ENCODE data around the gene GJB2.

Gene GJB2

DNA sequence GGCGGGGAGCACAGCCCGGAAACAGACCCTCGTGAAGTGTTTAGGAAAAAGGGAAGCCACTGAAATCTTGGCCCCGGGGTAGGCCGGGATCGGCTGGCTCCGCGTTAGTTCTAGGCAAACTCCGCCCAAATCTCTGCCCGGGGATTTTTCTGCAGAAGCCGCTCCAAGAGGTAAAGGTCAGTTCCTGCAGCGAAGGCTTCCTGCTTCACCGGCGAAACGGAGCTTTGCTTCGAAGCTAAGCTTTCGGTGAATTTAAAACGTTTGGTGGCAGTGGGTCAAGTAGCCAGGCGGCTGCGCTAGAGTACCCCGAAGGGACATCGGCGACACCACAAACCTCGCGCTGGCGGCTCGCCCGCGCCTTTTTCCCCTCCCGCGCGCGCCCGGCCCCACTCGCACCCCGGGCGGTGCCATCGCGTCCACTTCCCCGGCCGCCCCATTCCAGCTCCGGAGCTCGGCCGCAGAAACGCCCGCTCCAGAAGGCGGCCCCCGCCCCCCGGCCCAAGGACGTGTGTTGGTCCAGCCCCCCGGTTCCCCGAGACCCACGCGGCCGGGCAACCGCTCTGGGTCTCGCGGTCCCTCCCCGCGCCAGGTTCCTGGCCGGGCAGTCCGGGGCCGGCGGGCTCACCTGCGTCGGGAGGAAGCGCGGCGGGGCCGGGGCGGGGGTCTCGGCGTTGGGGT is 441 bp downstream of the GJB2 start:
- peak; percentile 50 for DNase-seq

DNA sequence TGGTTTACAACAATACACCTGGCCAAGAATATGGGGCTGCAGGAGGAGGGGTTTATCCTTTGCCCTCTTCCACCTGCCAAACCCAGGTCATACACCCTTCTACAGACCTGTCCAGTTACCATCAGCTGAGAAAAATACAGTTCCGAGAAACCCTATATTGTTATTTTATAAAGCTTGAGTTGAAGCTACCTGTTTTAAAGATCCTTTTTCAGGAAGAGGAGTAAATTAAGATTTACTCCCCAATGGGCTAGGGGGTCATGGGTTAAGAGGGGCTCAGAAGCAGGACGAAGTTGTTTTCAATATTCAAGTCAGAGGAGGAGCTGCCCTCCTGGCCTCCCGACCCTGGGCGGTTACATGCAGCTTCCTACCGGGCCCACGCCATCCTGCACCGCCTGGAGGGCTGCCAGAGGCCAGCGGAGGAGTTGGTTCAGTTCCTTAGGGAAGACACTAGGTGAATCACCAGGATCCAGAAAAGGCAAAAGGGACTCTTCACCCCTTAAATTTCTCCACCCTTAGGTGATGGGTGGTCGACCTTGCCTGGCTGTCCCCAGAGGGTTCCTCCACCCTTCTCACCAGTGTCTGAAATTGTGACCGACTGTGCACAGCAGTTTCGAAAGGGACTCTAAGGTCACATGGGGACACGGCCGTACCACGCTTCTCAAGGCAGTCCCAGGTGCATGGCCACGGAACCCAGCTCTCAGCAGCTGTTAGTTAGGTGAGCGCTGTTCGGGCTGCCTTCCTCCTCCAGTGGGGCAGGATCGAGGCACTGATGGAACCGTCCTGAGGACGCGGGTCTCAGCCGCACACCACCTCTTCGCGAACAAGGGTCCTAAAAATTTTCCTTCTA is 1.2 kb downstream of the GJB2 start:
- peak; percentile 81 for DNase-seq

DNA sequence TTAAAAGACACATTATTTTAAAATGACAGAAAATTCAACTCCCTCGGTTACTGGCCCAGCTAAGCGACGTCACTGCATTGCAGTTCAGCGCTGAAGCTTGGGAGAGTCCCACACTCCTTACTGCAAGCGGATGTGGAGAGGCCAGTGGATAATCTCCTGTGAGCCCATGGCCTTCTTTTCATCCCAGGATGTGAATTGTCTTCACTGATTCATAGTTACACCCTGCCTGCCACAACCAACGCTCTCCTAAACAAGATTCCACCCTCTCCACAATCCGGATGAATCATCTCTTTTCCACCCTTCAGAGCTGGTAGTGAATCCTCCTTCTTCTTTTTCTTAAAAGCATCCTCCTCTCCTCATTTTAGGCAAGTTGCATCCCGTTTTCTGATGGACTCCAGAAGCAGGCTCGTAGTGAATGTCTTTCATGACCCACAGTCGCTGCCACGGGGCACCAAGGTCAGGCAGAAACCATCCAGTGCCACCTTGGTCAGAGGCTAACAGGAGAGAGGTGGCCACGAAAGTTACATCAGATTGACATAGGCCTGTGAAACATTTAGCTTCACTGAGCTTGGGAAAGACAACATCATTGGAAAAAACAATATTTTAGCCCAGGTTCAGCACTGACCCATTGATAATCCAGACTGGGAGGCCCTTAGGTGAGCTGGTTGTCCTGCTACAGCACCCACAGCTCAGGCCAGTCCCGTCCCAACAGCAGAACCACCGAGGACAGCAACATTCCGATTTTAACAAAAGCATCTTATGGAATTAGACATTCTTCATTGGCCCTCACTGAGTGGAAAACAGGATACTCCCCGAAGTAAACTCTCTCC is 2.0 kb downstream of the GJB2 start:
- no peak for DNase-seq

DNA sequence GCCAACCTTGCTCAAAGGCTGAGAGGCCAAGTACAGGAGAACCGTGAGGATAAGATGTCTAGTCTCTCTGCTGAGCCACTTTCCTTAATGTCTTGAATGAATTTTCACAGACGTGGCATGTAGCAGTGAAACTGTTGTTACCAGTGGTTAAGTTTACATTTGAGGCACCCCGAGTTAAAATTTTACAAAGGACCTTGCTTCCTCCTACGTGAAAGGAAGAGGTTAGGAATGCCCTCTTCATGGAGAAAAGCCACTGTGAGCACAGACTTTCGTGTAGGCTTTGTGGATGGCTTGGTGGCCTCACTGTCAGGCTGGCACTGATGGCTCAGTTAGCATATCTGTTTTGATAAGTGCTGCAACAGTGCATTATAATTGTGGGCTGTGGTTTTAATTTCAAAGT is 2.7 kb downstream of the GJB2 start:
- no peak for DNase-seq

DNA sequence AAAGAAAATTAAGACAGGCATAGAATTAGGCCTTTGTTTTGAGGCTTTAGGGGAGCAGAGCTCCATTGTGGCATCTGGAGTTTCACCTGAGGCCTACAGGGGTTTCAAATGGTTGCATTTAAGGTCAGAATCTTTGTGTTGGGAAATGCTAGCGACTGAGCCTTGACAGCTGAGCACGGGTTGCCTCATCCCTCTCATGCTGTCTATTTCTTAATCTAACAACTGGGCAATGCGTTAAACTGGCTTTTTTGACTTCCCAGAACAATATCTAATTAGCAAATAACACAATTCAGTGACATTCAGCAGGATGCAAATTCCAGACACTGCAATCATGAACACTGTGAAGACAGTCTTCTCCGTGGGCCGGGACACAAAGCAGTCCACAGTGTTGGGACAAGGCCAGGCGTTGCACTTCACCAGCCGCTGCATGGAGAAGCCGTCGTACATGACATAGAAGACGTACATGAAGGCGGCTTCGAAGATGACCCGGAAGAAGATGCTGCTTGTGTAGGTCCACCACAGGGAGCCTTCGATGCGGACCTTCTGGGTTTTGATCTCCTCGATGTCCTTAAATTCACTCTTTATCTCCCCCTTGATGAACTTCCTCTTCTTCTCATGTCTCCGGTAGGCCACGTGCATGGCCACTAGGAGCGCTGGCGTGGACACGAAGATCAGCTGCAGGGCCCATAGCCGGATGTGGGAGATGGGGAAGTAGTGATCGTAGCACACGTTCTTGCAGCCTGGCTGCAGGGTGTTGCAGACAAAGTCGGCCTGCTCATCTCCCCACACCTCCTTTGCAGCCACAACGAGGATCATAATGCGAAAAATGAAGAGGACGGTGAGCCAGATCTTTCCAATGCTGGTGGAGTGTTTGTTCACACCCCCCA is 3.8 kb downstream of the GJB2 start:
- no peak for DNase-seq

DNA sequence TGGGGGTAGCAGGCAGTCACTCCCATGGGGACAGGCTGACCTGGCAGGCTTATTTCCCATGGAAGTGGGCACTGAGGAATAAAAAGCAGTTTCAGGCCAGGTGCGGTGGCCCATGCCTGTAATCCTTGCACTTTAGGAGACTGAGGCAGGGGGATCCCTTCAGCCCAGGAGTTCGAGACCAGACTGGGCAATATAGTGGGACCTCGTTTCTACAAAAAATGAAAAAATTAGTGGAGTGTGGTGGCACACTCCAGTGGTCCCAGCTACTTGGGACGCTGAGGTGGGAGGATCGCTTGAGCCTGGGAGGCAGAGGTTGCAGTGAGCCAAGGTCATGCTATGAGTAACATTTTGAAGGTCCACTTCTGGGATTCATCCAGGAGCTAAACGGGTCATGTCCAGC is 6.0 kb downstream of the GJB2 start:
- DNase-seq = no peak

DNA sequence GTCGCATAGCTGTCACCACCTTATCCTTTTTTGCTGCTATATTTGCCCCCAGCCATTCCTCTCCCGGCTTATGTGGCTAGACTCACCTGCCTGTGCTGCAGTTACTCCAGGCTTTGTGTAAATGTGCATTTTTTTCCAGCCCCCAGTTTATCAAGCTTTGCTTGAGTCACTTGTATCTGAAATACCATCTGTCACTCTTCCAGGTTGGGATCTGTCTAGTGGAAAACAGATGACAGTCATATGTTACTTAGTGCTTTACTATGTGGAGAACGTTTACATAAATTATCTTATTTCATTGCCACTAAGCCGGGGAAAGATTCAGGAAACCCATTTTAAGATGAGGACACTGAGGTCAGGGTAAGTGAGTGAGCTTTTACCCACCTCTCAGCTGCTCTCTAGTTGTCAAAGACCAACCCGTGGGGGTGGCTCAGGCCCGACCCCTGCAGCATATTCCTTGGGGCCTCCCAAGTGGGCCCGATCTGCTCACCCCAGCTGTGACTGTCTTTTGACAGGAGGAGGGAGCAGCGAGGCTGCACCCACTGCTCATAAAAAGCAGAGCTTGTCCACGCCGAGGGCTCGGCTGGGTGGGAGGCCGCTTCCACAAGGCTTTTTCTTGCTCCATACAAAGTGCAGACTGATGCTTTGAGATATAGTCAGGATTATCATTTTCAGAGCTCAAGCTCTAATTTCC is 7.2 kb downstream of the GJB2 start:
- DNase-seq = no peak

DNA sequence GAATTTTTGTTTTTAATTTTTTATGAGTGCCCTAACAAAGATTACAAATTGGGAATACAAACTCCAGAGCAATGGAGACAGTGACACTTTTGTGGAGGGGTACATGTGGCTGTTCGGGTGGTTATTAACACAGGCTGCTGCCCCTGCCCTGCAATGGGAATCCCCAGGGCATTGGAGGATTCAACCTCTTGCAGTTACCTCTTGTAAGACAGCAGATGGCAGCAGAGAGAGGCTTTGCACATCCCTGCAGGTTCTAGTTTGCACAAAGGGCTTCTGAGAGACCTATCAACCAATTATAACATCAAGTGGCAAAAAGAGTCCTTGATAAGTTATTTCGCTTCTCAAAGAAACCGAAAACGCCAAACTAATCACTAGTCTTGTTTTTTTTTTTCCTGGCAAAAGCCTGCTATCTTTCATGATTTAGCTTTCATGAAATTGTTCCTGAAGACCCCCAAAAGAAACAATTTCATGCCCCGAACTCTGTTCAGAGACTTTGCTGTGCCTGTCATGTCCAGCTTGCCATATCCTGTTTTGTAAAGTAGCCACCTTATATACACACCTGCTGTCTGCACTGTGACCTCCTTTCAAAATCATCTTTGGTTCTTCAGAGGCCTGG is 10.4 kb downstream of the GJB2 start:
- DNase-seq = peak; percentile 60

DNA sequence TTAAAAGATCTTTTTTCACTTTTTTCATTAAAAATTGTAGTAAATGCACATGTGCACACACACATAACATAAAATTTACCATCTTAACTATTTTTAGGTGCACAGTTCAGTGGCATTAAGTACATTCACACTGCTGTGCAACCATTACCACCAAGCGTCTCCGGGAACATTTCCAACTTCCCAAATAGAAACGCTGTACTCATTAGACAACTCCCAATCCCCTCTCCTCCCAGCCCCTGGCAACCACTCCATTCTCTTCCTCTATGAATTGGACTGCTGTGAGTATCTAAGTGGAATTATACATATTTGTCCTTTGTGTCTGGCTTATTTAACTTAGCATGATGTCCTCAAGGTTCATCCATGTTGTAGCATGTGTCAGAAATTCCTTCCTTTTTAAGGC is 11.6 kb downstream of the GJB2 start:
- no peak for DNase-seq

DNA sequence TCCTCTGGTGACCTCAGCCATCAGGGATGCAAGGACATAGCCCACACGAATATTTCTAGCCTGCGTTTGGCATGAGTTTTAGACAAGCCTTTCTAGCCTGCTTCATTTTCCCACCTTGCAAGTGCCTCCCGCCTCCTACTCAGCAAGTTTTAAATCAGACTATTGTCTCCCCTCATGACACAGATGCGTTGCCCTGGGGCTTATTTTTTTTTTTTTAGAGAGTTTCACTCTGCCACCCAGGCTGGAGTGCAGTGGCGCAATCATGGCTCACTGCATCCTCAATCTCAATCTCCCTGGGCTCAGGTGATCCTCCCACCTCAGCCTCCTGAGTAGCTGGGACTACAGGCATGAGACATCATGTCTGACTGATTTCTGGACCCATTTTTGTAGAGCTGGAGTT is 14.6 kb downstream of the GJB2 start:
- DNase-seq = no peak

DNA sequence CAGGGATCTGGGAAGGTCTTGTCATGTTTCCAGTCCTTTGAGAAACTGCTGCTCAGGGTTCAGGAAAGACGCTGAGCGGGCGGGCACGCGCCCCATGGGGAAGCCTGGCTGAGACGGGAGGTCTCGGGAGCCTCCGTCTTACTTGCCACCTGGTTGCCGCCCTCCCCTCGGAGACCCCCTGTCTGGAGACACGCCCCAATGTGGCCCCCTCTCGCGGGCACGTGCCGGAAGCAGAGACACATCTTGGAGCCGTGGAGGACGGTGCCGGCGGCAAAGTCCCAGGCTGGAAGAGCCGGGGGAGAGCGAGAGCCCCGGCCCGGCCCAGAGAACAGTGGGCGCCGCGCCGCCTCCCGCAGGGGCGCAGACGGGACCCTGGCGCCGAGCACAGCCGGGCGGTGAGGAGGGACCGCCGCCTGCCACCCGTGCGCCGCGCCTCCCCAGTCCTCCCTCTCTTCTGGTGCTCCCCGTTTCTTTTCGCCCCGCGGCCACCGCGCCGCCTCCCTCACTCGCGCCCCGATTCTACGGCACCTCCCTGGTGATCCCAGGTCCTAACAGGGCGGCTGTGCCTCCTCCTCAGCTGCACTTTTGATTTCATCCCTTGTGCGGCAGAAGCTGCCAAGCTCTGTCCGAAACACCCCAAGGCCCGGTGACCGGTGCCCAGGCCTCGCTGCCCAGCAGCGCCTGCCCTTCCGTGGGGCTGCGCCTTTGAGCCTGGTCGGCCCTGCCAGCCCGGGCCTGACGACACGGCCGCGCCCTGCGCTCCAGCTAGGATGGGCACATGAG is 15.5 kb downstream of the GJB2 start:
- DNase-seq = no peak

DNA sequence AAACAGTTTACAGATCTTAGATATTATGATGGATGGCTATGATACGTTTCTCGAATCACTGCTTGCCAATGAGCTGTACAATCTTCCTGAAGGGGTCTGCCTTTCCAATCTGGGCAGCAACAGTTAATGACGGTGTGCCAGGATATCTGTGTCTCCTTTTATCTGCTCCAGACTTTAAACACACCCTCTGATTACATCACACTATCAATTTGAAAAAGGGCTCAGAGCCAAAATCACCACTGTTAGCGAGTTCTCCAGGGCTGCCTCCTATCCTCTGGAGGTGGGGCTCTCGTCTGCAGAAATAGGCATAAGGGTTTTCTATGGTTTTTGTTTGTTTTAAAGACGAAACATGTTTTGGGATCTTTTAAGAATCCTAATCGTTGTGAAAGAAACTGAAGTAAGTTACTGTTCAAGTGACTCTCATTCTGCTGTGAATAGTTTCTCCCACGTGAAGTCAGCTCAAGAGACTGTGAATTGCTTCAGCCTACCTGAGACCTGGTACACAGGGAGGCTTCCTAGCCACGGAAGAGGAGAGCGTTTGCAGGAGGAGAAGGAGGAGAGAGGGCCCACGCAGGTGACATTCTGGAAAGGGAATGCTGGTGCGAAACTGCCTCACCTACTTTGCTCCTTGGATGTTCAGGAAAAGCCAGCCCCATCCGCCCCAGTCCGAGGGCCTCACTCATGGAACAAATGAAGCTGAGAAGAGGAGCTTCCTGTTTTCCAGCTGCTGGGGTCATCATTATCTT is 16.7 kb downstream of the GJB2 start:
- no peak for DNase-seq

DNA sequence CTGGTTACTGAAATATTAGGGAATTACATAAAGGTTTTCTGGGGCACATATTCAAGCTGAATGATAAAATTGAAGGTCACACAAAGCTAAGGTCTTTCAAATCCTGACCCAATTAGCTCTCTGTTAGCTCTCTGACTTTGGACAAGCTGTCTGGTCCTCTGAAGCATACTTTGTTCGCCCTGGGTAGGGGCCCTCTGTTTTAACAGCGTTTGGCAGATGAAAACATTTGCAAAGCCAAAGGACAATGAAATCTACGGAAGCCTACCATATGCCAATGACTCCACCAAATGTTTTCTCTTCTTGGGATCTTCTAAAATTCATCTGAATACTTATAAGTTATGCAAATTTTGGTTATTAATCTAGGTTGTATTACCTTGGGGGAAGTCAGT is 17.3 kb downstream of the GJB2 start:
- DNase-seq = no peak

DNA sequence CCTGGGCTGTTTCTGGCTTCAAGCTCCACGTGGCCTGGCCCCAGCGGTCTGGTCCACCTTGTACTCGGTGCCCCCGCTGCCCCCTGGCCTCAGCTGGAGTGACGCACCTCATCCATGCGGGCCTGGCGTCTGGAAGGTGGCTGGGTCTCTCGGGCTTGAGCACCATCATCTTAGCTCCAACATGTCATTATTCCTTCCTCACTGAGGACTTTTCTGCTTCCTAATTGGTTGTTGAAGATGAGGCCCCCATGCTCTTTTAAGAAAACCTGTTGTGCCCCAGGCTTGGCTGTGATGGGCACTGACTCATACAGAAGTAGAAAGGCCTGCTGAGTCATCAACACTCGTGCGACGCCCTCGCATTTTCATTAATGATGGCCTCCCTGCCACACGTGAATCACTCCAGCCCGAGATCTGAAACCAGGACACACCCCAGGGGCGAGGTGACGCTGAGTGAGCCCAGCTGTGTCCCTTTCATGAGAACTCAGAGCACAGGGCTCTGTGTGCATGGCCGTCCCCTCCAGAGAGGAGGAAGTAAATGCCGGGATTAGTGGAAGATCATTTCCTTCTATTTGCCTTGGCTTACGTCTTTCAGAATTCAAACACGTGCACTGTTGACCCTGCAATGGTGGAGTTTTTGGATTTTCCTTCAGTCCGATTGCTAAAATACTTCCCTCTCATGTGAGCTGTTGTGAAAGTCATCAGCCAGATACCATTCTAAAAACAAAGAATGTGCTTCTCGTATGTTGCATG is 17.9 kb downstream of the GJB2 start:
- DNase-seq = peak; percentile 82

DNA sequence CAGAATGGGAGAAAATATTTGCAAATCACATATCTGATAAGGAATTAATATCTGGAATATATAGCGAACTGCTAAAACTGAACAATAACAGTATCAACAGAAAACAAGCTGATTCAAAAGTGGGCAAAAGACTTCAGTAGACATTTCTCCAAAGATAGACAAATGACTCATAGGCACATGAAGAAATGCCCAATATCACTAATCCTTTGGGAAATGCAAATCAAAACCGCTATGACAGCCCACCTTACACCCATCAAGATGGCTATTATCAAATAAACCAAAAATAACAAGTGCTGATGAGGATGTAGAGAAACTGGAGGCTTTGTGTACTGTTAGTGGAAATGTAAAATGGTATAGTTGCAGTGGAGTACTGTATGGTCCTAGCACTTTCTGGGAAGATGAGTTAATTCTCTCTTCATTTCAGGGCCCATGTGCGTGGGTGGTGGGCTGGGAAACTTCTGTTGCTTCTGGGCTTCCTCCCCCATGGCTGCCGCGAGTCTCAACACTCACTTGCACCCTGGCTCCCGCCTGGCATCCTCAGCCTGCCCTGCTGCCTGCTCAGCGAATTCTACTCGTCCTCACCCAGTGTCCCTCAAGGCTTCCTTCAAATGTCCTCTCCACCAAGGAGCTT is 19.5 kb downstream of the GJB2 start:
- DNase-seq = no peak

DNA sequence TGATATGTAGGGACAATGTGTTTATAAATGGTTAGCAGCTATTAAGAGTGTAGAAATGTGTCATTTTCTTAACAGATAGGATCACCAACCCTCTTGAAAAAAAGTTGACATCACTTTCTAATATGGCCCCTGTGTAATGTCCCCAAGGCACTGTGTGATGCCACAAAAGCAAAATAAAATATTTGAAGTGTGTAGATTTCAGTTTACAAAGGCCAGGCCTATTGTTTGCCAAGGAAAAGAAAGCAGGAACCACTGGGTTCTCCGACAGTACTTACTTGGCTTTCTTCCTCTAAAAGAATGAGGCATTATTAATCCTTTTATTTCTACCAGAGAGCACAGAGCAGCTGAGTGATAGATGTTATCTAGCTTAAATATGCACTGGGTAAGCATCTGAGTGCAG is 21.4 kb downstream of the GJB2 start:
- no peak for DNase-seq

DNA sequence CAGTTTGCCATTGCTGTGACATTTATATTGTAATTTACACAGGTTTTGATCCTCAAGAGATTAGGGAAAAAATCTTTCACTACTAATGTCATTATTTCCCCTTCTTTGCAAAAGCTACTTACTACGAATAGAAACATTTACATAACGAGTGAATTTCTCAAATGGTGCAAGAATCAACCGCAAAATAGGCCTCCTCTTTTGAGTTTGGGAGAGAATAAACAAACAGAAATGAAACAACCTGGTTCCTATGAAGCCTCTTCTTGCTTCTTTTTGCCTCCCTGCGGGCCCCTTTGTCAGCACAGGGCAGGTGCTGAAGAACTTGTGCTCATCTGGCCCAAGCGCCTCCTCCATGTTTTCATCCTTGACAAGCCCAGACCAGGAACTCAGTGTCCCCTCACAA is 21.8 kb downstream of the GJB2 start:
- no peak for DNase-seq

DNA sequence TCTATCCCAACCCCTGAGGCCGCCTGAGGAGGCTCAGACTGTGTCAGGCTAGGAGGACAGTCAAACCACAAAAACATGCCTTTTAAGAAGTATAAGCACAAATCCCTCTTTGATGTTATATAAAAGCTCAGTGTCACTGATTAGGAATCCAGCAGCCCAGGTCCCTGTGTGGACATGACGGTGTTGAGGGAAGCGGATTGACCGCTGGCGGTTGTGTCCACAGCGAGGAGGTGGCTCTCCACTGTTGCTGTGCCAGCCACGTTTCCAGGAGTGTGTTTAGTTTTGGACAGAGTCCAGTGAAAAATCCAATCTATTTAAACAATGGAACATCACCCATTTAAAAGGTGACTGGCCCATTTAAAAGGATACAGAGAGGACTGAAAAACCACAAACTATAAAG is 24.3 kb downstream of the GJB2 start:
- no peak for DNase-seq

All from RPMI8226 (cell line).